A549 (cell line): ENCODE data around the gene PSMA7. TPM values are rescaled to one million over a fixed set of nuclear protein-coding genes. Genes with fewer than 3 reads are reported as not detected.

Experiments used
- ATAC-seq, 2 experiments: fragments of 200-7000 bp in 1 of 2; fragments of >200 bp in 1 of 2; cut with Nextera tagmentation in 1 of 2; cut with Tn5 transposase in 1 of 2; 3 replicates each; pipeline versions ENCODE4 v1.8.0 to v1.9.1; 2018 to 2020; ENCODE audit warnings: mild to moderate bottlenecking in 1 of 2, moderate library complexity in 1 of 2
- CTCF ChIA-PET: fragments of 300-600 bp; sonication (Branson Sonifier 250); formaldehyde crosslinking; extraction: SDS; loops from one replicate; lab custom pipeline; 2021; ENCODE audit warnings: antibody characterized with exemption, inconsistent platforms; lab: Yijun Ruan, JAX
- POLR2A ChIA-PET: fragments of 350-600 bp; formaldehyde crosslinking; extraction: SDS; loops from one replicate; lab custom pipeline; 2021; ENCODE audit warnings: antibody characterized with exemption, inconsistent platforms; lab: Yijun Ruan, JAX
- DNase-seq, 2 experiments: peaks; one replicate each; pipeline versions ENCODE4 v3.0.0 to v3.0.0-alpha.2; 2011 to 2016; ENCODE audit warnings: low read depth in 1 of 2, low spot score in 1 of 2
- FAIRE-seq: peaks from 2 replicates; lab custom pipeline; 2011; peaks lifted over from hg19 to GRCh38; lab: Jason Lieb, UNC
- H3K27ac ChIP-seq, 2 experiments: fragments of >200 bp; sonication (Bioruptor Twin); formaldehyde crosslinking; 3 replicates each; pipeline ENCODE4 v1.5.1; 2016 to 2017
- H3K4me1 ChIP-seq: fragments of >200 bp; sonication (Bioruptor Twin); formaldehyde crosslinking; 3 replicates; pipeline ENCODE4 v1.6.1; 2016
- H3K4me2 ChIP-seq: fragments of >200 bp; sonication (Bioruptor Twin); formaldehyde crosslinking; 3 replicates; pipeline ENCODE4 v1.6.1; 2016
- H3K4me3 ChIP-seq: fragments of >200 bp; sonication (Bioruptor Twin); formaldehyde crosslinking; 3 replicates; pipeline ENCODE4 v1.5.1; 2016
- H3K9me3 ChIP-seq: fragments of >200 bp; sonication (Bioruptor Twin); formaldehyde crosslinking; 3 replicates; pipeline ENCODE4 v1.6.1; 2016
- BHLHE40 ChIP-seq: IDR thresholded peaks from 2 replicates; pipeline ENCODE4 v1.6.1; 2012; ENCODE audit warnings: low read depth, low read length, inconsistent platforms
- CBX2 ChIP-seq: fragments of 200-600 bp; sonication (generic); IDR thresholded peaks from 2 replicates; pipeline ENCODE4 v1.6.1; 2016; ENCODE audit warnings: low read depth, mild to moderate bottlenecking, borderline replicate concordance
- CHD2 ChIP-seq: fragments of 150-350 bp; IDR thresholded peaks from 2 replicates; pipeline ENCODE4 v1.6.1; 2014; ENCODE audit warnings: low read length; ENCODE audit not compliant: partially characterized antibody
- EP300 ChIP-seq, 2 experiments: fragments of >200 bp; sonication (Bioruptor Twin); formaldehyde crosslinking; IDR thresholded peaks; 2 replicates in 1 of 2; 3 replicates in 1 of 2; pipeline ENCODE4 v1.6.1; 2016 to 2017
- ESRRA ChIP-seq: fragments of 150-350 bp; IDR thresholded peaks from 2 replicates; pipeline ENCODE4 v1.6.1; 2014; ENCODE audit warnings: mild to moderate bottlenecking, low read length, borderline replicate concordance
- FOXS1 ChIP-seq: fragments of 250-450 bp; sonication (Bioruptor Pico); IDR thresholded peaks from 2 replicates; pipeline ENCODE4 v1.5.0; 2020; ENCODE audit warnings: mild to moderate bottlenecking, moderate library complexity
- HDAC2 ChIP-seq: fragments of 200-600 bp; sonication (generic); IDR thresholded peaks from 2 replicates; pipeline ENCODE4 v1.6.1; 2016
- HOXB13 ChIP-seq: fragments of 250-450 bp; sonication (Bioruptor Pico); IDR thresholded peaks from 2 replicates; pipeline ENCODE4 v1.5.0; 2020; ENCODE audit warnings: low read depth, mild to moderate bottlenecking, moderate library complexity
- HOXB5 ChIP-seq: fragments of 250-450 bp; sonication (Bioruptor Pico); IDR thresholded peaks from 2 replicates; pipeline ENCODE4 v1.5.0; 2020; ENCODE audit warnings: mild to moderate bottlenecking, moderate library complexity
- POLR2A ChIP-seq: IDR thresholded peaks from 2 replicates; pipeline ENCODE4 v1.6.1; 2012; ENCODE audit warnings: mild to moderate bottlenecking, low read length
- RNF2 ChIP-seq: fragments of 200-600 bp; sonication (generic); IDR thresholded peaks from 2 replicates; pipeline ENCODE4 v1.6.1; 2016; ENCODE audit warnings: low read depth, mild to moderate bottlenecking, antibody characterized with exemption, moderate library complexity, borderline replicate concordance
- TP53 ChIP-seq: fragments of 250-450 bp; sonication (Bioruptor Pico); IDR thresholded peaks from 2 replicates; pipeline ENCODE4 v1.5.0; 2021; ENCODE audit warnings: mild to moderate bottlenecking, moderate library complexity
- ZSCAN20 ChIP-seq: fragments of 250-450 bp; sonication (Bioruptor Pico); IDR thresholded peaks from 2 replicates; pipeline ENCODE4 v1.8.0; 2022; ENCODE audit warnings: mild to moderate bottlenecking, moderate library complexity
- WGBS: methylation state at CpG from one replicate; pipeline ENCODE4 v1.1.6; 2017; ENCODE audit errors: missing lambda C conversion rate; 5-methylcytosine and 5-hydroxymethylcytosine counted together
- polyA plus RNA-seq, 4 experiments: library from polyadenylated mRNA; depleted of rRNA in 3 of 4; stranded (reverse); fragments of >200 nt; fragmentation: RNase III in 1 of 4; extraction: RNeasy Plus Mini Kit Qiagen cat#74134 plus additional on column Dnase treatment in 1 of 4; gene quantifications; 2 replicates in 3 of 4; 3 replicates in 1 of 4; pipeline ENCODE4 v1.2.3, GENCODE V29; 2011 to 2017
- TF ChIP-seq, protein P1 (sequence below): fragments of 200-600 bp; sonication (generic); IDR thresholded peaks from 2 replicates; pipeline ENCODE4 v1.6.1; 2016; ENCODE audit warnings: antibody characterized with exemption, mild to moderate bottlenecking, moderate library complexity
- TF ChIP-seq, protein P2 (sequence below): fragments of 150-350 bp; IDR thresholded peaks from 2 replicates; pipeline ENCODE4 v1.6.1; 2014; ENCODE audit warnings: low read depth, mild to moderate bottlenecking, low read length
- TF ChIP-seq, protein P3 (sequence below): fragments of >200 bp; sonication (Bioruptor Twin); formaldehyde crosslinking; IDR thresholded peaks from 3 replicates; pipeline ENCODE4 v1.6.1; 2016

The PSMA7 gene
- polyA plus RNA-seq, 2 of the 4 experiments (the other 2 are of a cell fraction) = 511 to 562 TPM

DNA sequence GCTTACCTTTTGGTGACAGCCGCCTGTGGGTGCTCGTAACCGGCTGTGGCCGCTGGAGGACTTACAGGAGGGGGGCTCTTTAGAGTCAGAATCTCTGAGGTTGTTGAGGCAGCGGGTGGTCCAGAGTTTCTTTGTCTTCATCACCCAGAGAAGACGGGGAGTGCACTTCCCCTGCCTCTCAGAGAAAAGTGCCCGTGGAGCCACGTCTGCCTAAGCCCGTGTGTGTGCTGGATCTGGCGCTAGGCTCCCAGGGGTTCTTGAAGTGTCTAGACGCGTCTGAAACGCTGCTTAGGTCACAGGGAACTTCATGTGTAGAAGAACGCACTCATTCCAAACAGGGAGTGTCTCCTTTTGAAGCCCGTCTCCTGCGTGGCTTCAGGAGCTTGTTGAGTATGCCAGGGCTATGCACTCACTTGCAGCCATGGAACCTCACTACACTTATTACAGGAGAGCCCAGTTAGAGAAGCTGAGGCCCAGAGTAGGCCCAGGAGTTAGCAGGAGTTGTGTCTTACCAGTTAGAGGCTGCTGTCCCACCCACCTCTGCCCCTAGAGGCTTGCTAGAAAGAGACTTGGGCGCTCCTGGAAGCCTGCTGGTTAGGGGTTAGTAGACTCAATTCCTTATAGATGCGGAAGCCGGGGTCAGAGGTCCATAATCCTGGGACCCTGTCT is 19.6 kb downstream of the PSMA7 start:
- Histone ChIP-seq H3K4me1 (peaks cover 11% of the 10 kb centered on the region), H3K27ac (peak overlapping the region; percentile 88 to 98), H3K4me2 (peak overlapping the region; percentile 95), H3K9me3 (peaks cover 6% of the 10 kb centered on the region; the same call in 1 of the 3 replicates), H3K4me3 (peak overlapping the region; percentile 69)
- FAIRE-seq (no peak), DNase-seq (no peak), ATAC-seq (no peak)
- POLR2A ChIA-PET = interaction anchor here (1.0 kb wide), 1 partner anchor 57 kb away, joined by 3 read pairs; no protein-coding TSS in a partner anchor
- TF ChIP-seq, protein P1, sequence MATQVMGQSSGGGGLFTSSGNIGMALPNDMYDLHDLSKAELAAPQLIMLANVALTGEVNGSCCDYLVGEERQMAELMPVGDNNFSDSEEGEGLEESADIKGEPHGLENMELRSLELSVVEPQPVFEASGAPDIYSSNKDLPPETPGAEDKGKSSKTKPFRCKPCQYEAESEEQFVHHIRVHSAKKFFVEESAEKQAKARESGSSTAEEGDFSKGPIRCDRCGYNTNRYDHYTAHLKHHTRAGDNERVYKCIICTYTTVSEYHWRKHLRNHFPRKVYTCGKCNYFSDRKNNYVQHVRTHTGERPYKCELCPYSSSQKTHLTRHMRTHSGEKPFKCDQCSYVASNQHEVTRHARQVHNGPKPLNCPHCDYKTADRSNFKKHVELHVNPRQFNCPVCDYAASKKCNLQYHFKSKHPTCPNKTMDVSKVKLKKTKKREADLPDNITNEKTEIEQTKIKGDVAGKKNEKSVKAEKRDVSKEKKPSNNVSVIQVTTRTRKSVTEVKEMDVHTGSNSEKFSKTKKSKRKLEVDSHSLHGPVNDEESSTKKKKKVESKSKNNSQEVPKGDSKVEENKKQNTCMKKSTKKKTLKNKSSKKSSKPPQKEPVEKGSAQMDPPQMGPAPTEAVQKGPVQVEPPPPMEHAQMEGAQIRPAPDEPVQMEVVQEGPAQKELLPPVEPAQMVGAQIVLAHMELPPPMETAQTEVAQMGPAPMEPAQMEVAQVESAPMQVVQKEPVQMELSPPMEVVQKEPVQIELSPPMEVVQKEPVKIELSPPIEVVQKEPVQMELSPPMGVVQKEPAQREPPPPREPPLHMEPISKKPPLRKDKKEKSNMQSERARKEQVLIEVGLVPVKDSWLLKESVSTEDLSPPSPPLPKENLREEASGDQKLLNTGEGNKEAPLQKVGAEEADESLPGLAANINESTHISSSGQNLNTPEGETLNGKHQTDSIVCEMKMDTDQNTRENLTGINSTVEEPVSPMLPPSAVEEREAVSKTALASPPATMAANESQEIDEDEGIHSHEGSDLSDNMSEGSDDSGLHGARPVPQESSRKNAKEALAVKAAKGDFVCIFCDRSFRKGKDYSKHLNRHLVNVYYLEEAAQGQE = no peak
- TF ChIP-seq, protein P2, sequence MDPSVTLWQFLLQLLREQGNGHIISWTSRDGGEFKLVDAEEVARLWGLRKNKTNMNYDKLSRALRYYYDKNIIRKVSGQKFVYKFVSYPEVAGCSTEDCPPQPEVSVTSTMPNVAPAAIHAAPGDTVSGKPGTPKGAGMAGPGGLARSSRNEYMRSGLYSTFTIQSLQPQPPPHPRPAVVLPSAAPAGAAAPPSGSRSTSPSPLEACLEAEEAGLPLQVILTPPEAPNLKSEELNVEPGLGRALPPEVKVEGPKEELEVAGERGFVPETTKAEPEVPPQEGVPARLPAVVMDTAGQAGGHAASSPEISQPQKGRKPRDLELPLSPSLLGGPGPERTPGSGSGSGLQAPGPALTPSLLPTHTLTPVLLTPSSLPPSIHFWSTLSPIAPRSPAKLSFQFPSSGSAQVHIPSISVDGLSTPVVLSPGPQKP = no peak
- TF ChIP-seq ESRRA = no peak
- no peak for TF ChIP-seq CHD2
- no peak for TF ChIP-seq FOXS1 (CRISPR knock-in tag)
- TF ChIP-seq ZSCAN20 (CRISPR knock-in tag) = no peak
- no peak for TF ChIP-seq CBX2
- no peak for TF ChIP-seq RNF2
- TF ChIP-seq, protein P3, sequence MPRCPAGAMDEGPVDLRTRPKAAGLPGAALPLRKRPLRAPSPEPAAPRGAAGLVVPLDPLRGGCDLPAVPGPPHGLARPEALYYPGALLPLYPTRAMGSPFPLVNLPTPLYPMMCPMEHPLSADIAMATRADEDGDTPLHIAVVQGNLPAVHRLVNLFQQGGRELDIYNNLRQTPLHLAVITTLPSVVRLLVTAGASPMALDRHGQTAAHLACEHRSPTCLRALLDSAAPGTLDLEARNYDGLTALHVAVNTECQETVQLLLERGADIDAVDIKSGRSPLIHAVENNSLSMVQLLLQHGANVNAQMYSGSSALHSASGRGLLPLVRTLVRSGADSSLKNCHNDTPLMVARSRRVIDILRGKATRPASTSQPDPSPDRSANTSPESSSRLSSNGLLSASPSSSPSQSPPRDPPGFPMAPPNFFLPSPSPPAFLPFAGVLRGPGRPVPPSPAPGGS = no peak
- WGBS = 74% methylated on average over 18 of the region's 19 CpGs
- CTCF ChIA-PET = interaction anchor here (1.3 to 3.8 kb wide), 4 partner anchors 12 to 33 kb away, joined by 3 to 13 read pairs (median 9); partner anchors contain the start of genes PSMA7 and SS18L1

DNA sequence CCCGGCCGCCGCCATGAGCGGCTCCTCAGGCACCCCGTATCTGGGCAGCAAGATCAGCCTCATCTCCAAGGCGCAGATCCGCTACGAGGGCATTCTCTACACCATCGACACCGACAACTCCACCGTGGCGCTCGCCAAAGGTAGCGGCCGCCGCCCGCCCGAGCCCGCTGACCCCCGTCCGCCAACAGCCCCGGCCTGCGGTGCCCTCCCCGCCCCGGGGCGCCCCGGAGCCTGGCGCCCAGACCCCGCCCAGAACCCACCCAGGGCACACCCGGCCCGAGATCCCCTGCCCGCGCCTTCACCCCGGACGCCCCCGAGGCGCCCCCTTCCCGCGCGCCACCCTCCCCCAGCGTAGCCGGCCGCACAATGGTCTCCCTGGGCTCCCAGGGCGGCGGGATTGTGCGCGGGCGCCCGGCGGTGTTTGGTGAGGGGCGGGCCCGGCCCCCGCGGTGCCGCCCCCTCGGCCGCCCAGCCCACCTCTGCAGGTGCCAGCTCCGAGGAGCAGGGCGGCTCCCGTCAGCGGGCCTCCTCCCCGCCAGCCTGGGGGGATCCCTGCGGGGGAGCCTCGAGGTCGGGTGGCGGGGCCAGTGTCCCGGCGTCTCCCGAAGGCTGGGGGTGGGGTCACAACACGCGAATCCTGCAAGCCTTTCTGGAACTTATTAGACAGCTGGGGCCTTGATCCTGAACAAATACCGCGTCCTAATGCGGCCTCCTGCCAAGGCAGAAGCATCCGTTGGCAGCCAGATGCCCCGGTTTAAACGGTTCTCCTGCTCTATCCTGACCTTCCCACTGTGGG is 20.3 kb downstream of the PSMA7 start:
- ATAC-seq (peak; percentile 3 to 50; a peak in 5 of 6 replicates), FAIRE-seq (no peak), DNase-seq (no peak)
- POLR2A ChIA-PET = interaction anchor here (1.6 to 2.5 kb wide), 3 partner anchors 20 to 112 kb away, joined by 5 to 37 read pairs (median 12); partner anchors contain the start of genes PSMA7, SS18L1 and TAF4
- Histone ChIP-seq H3K4me2 (peak overlapping the region; percentile 95), H3K9me3 (peaks cover 6% of the 10 kb centered on the region; the same call in 1 of the 3 replicates), H3K4me3 (peak overlapping the region; percentile 69), H3K4me1 (peaks cover 11% of the 10 kb centered on the region), H3K27ac (peak overlapping the region; percentile 88 to 98)
- no peak for TF ChIP-seq HOXB5
- TF ChIP-seq TP53 (CRISPR knock-in tag) = no peak
- no peak for TF ChIP-seq HOXB13 (CRISPR knock-in tag)
- TF ChIP-seq BHLHE40 = no peak
- TF ChIP-seq POLR2A = no peak
- no peak for TF ChIP-seq ESRRA
- TF ChIP-seq EP300 (IDR thresholded peaks at IDR 0.05) = no peak
- no peak for TF ChIP-seq HDAC2
- 4% methylated on average over 9 of the region's 77 CpGs for WGBS
- CTCF ChIA-PET = interaction anchor here (1.4 to 3.8 kb wide), 4 partner anchors 13 to 56 kb away, joined by 7 to 13 read pairs (median 10); partner anchors contain the start of gene TAF4
